Measurements from ENCODE around the gene LNX1.

GRCh38 chr4:53598483-53598882 is 7.2 kb upstream of the LNX1 start:
- no peak for TF ChIP-seq CTCF (IDR thresholded peaks at IDR 0.05)
- no peak for TF ChIP-seq ZFX (IDR thresholded peaks at IDR 0.05; ENCODE audit: borderline replicate concordance)
